Measurements from ENCODE around the gene ERF. TPM values are rescaled to one million over a fixed set of nuclear protein-coding genes. Genes with fewer than 3 reads are reported as not detected.

ERF gene
- polyA plus RNA-seq, 1 of the 3 experiments (the other 2 are of a cell fraction), result 89.6 TPM

DNA sequence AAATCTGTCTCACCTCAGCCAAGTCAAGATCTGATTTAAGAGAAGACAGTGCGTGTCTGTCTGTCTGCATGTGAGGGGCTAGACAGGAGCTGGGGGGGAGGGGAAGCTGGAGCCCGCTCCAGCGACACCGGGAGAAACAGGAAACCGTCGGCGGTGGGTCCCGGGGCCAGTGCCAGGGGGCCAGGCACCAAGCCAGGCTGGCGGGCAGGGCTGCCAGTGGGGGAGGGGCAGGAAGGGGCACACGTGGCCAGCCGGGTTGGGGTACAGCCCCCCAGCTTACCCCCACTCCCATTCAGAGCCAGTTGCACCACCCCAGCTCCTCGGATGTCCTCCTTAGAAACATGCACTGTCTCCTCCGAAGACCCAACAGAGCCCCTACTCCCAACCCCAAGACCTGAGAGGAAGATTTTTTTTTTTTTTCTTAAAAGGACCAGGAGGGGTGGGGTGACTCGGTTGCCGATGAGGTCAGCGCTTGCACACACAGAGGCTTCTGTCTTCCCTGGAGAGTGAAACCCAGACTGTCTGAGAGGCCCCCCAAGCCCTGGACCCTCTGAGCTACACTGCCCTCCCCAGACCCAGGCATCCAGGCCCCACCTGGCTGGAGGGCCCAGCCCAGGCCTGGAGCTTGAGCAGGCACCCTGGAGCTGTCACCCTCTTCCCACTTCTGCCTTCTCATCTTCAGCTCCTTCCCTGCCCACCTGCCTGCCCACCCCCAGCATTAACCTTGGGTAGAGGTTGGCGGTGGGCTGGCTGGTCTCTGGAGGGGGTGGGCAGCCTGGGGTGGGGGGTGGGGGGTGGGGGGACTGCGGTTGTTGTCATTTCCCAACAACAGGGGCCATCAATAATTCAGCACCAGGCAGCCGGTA, 4.0 kb downstream of the ERF start (continued):
- TF ChIP-seq FOXM1 (IDR thresholded peaks at IDR 0.05; ENCODE audit: low read depth) (no peak), JUND (IDR thresholded peaks at IDR 0.05) (no peak), MXI1 (IDR thresholded peaks at IDR 0.05; ENCODE audit: low read depth, low read length) (no peak), SIN3A (IDR thresholded peaks at IDR 0.05; ENCODE audit: borderline replicate concordance, low read depth, low read length) (no peak), GATA2 (CRISPR knock-in tag; IDR thresholded peaks at IDR 0.05) (no peak), EZH2phosphoT487 (IDR thresholded peaks at IDR 0.05; ENCODE audit: borderline replicate concordance, low read depth) (no peak), ELF1 (IDR thresholded peaks at IDR 0.05) (no peak), RXRA (IDR thresholded peaks at IDR 0.05; ENCODE audit: borderline replicate concordance, low read depth) (0 out of 2 replicates have a peak, but pooled peaks have one; percentile 8), TEAD4 (IDR thresholded peaks at IDR 0.05; ENCODE audit: borderline replicate concordance, insufficient read depth) (no peak), MEF2A (IDR thresholded peaks at IDR 0.05; ENCODE audit: borderline replicate concordance, low read depth) (no peak), FOXJ3 (CRISPR knock-in tag; IDR thresholded peaks at IDR 0.05) (no peak), EP300 (IDR thresholded peaks at IDR 0.05; ENCODE audit: borderline replicate concordance in 1 of 2, low read depth in 1 of 2, low read length in 1 of 2) (peak in 1 of 2 experiments; percentile 32; a peak in 1 of 4 replicates), POLR2AphosphoS5 (IDR thresholded peaks at IDR 0.05; ENCODE audit: low read depth, low read length) (peak; percentile 12; the same call in 1 of the 2 replicates), FOSL2 (IDR thresholded peaks at IDR 0.05; ENCODE audit: borderline replicate concordance, low read depth) (peak; percentile 20; the same call in 1 of the 2 replicates), CHD2 (IDR thresholded peaks at IDR 0.05; ENCODE audit: low read length, partially characterized antibody) (no peak)
- TF ChIP-seq, protein P1, sequence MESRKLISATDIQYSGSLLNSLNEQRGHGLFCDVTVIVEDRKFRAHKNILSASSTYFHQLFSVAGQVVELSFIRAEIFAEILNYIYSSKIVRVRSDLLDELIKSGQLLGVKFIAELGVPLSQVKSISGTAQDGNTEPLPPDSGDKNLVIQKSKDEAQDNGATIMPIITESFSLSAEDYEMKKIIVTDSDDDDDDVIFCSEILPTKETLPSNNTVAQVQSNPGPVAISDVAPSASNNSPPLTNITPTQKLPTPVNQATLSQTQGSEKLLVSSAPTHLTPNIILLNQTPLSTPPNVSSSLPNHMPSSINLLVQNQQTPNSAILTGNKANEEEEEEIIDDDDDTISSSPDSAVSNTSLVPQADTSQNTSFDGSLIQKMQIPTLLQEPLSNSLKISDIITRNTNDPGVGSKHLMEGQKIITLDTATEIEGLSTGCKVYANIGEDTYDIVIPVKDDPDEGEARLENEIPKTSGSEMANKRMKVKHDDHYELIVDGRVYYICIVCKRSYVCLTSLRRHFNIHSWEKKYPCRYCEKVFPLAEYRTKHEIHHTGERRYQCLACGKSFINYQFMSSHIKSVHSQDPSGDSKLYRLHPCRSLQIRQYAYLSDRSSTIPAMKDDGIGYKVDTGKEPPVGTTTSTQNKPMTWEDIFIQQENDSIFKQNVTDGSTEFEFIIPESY (IDR thresholded peaks at IDR 0.05; ENCODE audit: borderline replicate concordance, low read depth), result no peak
- TF ChIP-seq, protein P2, sequence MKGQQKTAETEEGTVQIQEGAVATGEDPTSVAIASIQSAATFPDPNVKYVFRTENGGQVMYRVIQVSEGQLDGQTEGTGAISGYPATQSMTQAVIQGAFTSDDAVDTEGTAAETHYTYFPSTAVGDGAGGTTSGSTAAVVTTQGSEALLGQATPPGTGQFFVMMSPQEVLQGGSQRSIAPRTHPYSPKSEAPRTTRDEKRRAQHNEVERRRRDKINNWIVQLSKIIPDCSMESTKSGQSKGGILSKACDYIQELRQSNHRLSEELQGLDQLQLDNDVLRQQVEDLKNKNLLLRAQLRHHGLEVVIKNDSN (IDR thresholded peaks at IDR 0.05; ENCODE audit: borderline replicate concordance, low read depth), result peak; percentile 74
- TF ChIP-seq, protein P3, sequence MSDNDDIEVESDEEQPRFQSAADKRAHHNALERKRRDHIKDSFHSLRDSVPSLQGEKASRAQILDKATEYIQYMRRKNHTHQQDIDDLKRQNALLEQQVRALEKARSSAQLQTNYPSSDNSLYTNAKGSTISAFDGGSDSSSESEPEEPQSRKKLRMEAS (IDR thresholded peaks at IDR 0.05; ENCODE audit: low read depth), result peak; percentile 81
- TF ChIP-seq, protein P4, sequence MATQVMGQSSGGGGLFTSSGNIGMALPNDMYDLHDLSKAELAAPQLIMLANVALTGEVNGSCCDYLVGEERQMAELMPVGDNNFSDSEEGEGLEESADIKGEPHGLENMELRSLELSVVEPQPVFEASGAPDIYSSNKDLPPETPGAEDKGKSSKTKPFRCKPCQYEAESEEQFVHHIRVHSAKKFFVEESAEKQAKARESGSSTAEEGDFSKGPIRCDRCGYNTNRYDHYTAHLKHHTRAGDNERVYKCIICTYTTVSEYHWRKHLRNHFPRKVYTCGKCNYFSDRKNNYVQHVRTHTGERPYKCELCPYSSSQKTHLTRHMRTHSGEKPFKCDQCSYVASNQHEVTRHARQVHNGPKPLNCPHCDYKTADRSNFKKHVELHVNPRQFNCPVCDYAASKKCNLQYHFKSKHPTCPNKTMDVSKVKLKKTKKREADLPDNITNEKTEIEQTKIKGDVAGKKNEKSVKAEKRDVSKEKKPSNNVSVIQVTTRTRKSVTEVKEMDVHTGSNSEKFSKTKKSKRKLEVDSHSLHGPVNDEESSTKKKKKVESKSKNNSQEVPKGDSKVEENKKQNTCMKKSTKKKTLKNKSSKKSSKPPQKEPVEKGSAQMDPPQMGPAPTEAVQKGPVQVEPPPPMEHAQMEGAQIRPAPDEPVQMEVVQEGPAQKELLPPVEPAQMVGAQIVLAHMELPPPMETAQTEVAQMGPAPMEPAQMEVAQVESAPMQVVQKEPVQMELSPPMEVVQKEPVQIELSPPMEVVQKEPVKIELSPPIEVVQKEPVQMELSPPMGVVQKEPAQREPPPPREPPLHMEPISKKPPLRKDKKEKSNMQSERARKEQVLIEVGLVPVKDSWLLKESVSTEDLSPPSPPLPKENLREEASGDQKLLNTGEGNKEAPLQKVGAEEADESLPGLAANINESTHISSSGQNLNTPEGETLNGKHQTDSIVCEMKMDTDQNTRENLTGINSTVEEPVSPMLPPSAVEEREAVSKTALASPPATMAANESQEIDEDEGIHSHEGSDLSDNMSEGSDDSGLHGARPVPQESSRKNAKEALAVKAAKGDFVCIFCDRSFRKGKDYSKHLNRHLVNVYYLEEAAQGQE (IDR thresholded peaks at IDR 0.05; ENCODE audit: low read depth, low read length), result no peak

All from SK-N-SH (cell line).